ENCODE results near the gene CFAP46.

GRCh38 chr10:132828681-132829080, 113.7 kb downstream of the CFAP46 start:
- TF ChIP-seq CTCF (IDR thresholded peaks at IDR 0.05) = no peak
- no peak for TF ChIP-seq POLR2A (IDR thresholded peaks at IDR 0.05)
- no peak for TF ChIP-seq POLR2AphosphoS5 (IDR thresholded peaks at IDR 0.05)

All from upper lobe of left lung (tissue), 4 donors.